HG02763 (cell line): ENCODE measurements around the gene RTP1.
A peak's percentile ranks its signal among the peaks of the same experiment; 100 is the strongest.
"Not testable (repeated sequence)": the region's sequence is repeated elsewhere in the genome, so short reads cannot be mapped to it uniquely, and the experiment has no call there.

Experiments used
- ATAC-seq: cut with Tn5 transposase; IDR thresholded peaks from one replicate; pipeline ENCODE4 v1.9.1; 2021; ENCODE audit warnings: mild to moderate bottlenecking, moderate library complexity; ENCODE audit not compliant: unreplicated experiment

RTP1 gene

GRCh38 chr3:187196573-187197334, 532 bp upstream of the RTP1 start:
- ATAC-seq, result no peak

- ATAC-seq, result no peak
These were observed 1.2 kb downstream of the RTP1 start for GRCh38 chr3:187198490-187198889.

- ATAC-seq, result not testable (repeated sequence)
These were observed 2.3 kb downstream of the RTP1 start for GRCh38 chr3:187199463-187200050.

- ATAC-seq, result no peak
These were observed 8.4 kb downstream of the RTP1 start for GRCh38 chr3:187205683-187206082.

- no peak for ATAC-seq
These were observed 9.8 kb downstream of the RTP1 start for GRCh38 chr3:187207062-187207461.

- no peak for ATAC-seq
These were observed 10.3 kb downstream of the RTP1 start for GRCh38 chr3:187207624-187208023.

GRCh38 chr3:187208159-187208558, 10.9 kb downstream of the RTP1 start:
- ATAC-seq, result no peak

- no peak for ATAC-seq
These were observed 12.2 kb downstream of the RTP1 start for GRCh38 chr3:187209491-187209890.

- ATAC-seq, result no peak
These were observed 12.8 kb downstream of the RTP1 start for GRCh38 chr3:187210091-187210490.

- ATAC-seq, result peak; percentile 79
These were observed 13.4 kb downstream of the RTP1 start for GRCh38 chr3:187210545-187211327.

GRCh38 chr3:187211532-187212195, 14.4 kb downstream of the RTP1 start:
- no peak for ATAC-seq

GRCh38 chr3:187212196-187212545, 14.9 kb downstream of the RTP1 start:
- no peak for ATAC-seq

- no peak for ATAC-seq
These were observed 15.4 kb downstream of the RTP1 start for GRCh38 chr3:187212705-187213104.

GRCh38 chr3:187213616-187214015, 16.3 kb downstream of the RTP1 start:
- ATAC-seq, result no peak

- no peak for ATAC-seq
These were observed 18.2 kb downstream of the RTP1 start for GRCh38 chr3:187215460-187215859.

- ATAC-seq, result no peak
These were observed 25.5 kb downstream of the RTP1 start for GRCh38 chr3:187222801-187223200.

GRCh38 chr3:187223799-187224198, 26.5 kb downstream of the RTP1 start:
- ATAC-seq, result no peak

- no peak for ATAC-seq
These were observed 30.5 kb downstream of the RTP1 start for GRCh38 chr3:187227658-187228258.

- ATAC-seq, result no peak
These were observed 31.5 kb downstream of the RTP1 start for GRCh38 chr3:187228740-187229139.

GRCh38 chr3:187230011-187230410, 32.7 kb downstream of the RTP1 start:
- no peak for ATAC-seq

- no peak for ATAC-seq
These were observed 39.7 kb downstream of the RTP1 start for GRCh38 chr3:187236962-187237361.
